Iris pigment epithelial cell (primary cell): Measurements from ENCODE around the gene LIX1.
"Not testable (repeated sequence)": the region's sequence is repeated elsewhere in the genome, so short reads cannot be mapped to it uniquely, and the experiment has no call there.

Experiments
- DNase-seq: peaks from one replicate; pipeline ENCODE4 v3.0.0-alpha.2; 2011; ENCODE audit warnings: low read depth

The LIX1 gene

GRCh38 chr5:97102010-97102470 is 40.4 kb downstream of the LIX1 start:
- DNase-seq, result no peak

GRCh38 chr5:97101189-97101910 is 41.1 kb downstream of the LIX1 start:
- DNase-seq, result peak; percentile 24

GRCh38 chr5:97100476-97100875 is 41.9 kb downstream of the LIX1 start:
- DNase-seq, result no peak

- no peak for DNase-seq
Observed at GRCh38 chr5:97098922-97099321, 43.5 kb downstream of the LIX1 start.

GRCh38 chr5:97097326-97098230 is 44.8 kb downstream of the LIX1 start:
- DNase-seq, result no peak

GRCh38 chr5:97096846-97097245 is 45.6 kb downstream of the LIX1 start:
- no peak for DNase-seq

- DNase-seq, result peak; percentile 6
Observed at GRCh38 chr5:97096191-97096590, 46.2 kb downstream of the LIX1 start.

GRCh38 chr5:97095318-97095732 is 47.1 kb downstream of the LIX1 start:
- no peak for DNase-seq

- no peak for DNase-seq
Observed at GRCh38 chr5:97094579-97095317, 47.7 kb downstream of the LIX1 start.

- no peak for DNase-seq
Observed at GRCh38 chr5:97093193-97093592, 49.2 kb downstream of the LIX1 start.

- DNase-seq, result no peak
Observed at GRCh38 chr5:97090944-97091343, 51.5 kb downstream of the LIX1 start.

GRCh38 chr5:97089149-97089801 is 53.1 kb downstream of the LIX1 start:
- DNase-seq, result no peak

- no peak for DNase-seq
Observed at GRCh38 chr5:97088774-97089148, 53.6 kb downstream of the LIX1 start.

GRCh38 chr5:97087138-97087537 is 55.3 kb downstream of the LIX1 start:
- no peak for DNase-seq

GRCh38 chr5:97085459-97086181 is 56.8 kb downstream of the LIX1 start:
- DNase-seq, result no peak

GRCh38 chr5:97084782-97085458 is 57.5 kb downstream of the LIX1 start:
- DNase-seq, result not testable (repeated sequence)

- DNase-seq, result no peak
Observed at GRCh38 chr5:97078958-97079743, 63.3 kb downstream of the LIX1 start.

- DNase-seq, result no peak
Observed at GRCh38 chr5:97077246-97077645, 65.2 kb downstream of the LIX1 start.

- no peak for DNase-seq
Observed at GRCh38 chr5:97076098-97076497, 66.3 kb downstream of the LIX1 start.

- no peak for DNase-seq
Observed at GRCh38 chr5:97075649-97076048, 66.8 kb downstream of the LIX1 start.
